Activated B cell treated with CpG ODN at 0.5 μM for 24 hours (primary cell): Measurements from ENCODE around the gene ARAF. TPM values are rescaled to one million over a fixed set of nuclear protein-coding genes. Genes with fewer than 3 reads are reported as not detected.

Source experiments
- ATAC-seq: fragments of 200-7000 bp; cut with Tn5 transposase; one replicate; pipeline ENCODE4 v1.10.0; 2021; ENCODE audit warnings: low read depth, mild to moderate bottlenecking, moderate library complexity
- CTCF ChIA-PET: fragments of 350-600 bp; sonication (Branson Sonifier 250); formaldehyde crosslinking; loops from one replicate; lab custom pipeline; 2021; ENCODE audit warnings: antibody characterized with exemption; lab: Charles Lee
- POLR2A ChIA-PET: fragments of 350-600 bp; sonication (Branson Sonifier 250); formaldehyde crosslinking; loops from one replicate; lab custom pipeline; 2021; ENCODE audit warnings: antibody characterized with exemption; lab: Charles Lee
- DNase-seq: peaks from one replicate; pipeline ENCODE4 v3.0.0; 2022
- H3K27ac Mint-ChIP-seq: one replicate; pipeline ENCODE4 v1.8.0; 2020; ENCODE audit warnings: mixed read lengths
- H3K27me3 Mint-ChIP-seq: one replicate; pipeline ENCODE4 v1.8.0; 2021; ENCODE audit warnings: mixed read lengths
- H3K36me3 Mint-ChIP-seq: one replicate; pipeline ENCODE4 v1.8.0; 2021; ENCODE audit warnings: low read depth, mixed read lengths
- H3K4me1 Mint-ChIP-seq: one replicate; pipeline ENCODE4 v1.8.0; 2021; ENCODE audit warnings: mixed read lengths
- H3K4me3 Mint-ChIP-seq: one replicate; pipeline ENCODE4 v1.8.0; 2020; ENCODE audit warnings: mild to moderate bottlenecking, mixed read lengths
- H3K9me3 Mint-ChIP-seq: one replicate; pipeline ENCODE4 v1.8.0; 2020; ENCODE audit warnings: mixed read lengths
- CTCF ChIP-seq: fragments of 200-600 bp; IDR thresholded peaks from one replicate; pipeline ENCODE4 v1.8.0; 2022; ENCODE audit warnings: antibody characterized with exemption, mild to moderate bottlenecking
- intact Hi-C: fragments of 100-400 bp; cut with micrococcal nuclease; formaldehyde crosslinking; loops from one replicate; pipeline ENCODE4 v1.15.1; 2024
- total RNA-seq: library from RNA; stranded (reverse); gene quantifications from 2 replicates; pipeline ENCODE4 v1.2.3, GENCODE V29; 2022

Gene ARAF
- total RNA-seq, 1 donor from 2014 or later = 108 TPM

- no peak for TF ChIP-seq CTCF
- ATAC-seq (no peak), DNase-seq (no peak)
- H3K36me3 Mint-ChIP-seq = peaks cover 2% of the 10 kb centered on the region
- ChIA-PET CTCF (no interaction called here), POLR2A (no interaction called here)
- no peak overlapping the region for H3K4me3 Mint-ChIP-seq
- peaks cover 9% of the 10 kb centered on the region for H3K4me1 Mint-ChIP-seq
- H3K9me3 Mint-ChIP-seq = no peaks in the 10 kb centered on the region
- intact Hi-C loops = no loop called here
- H3K27me3 Mint-ChIP-seq = no peaks in the 10 kb centered on the region
- H3K27ac Mint-ChIP-seq = no peak overlapping the region
Observed at GRCh38 chrX:47585273-47585672, 24.3 kb downstream of the ARAF start.

- no peak for TF ChIP-seq CTCF
- CTCF ChIA-PET = no interaction called here
- H3K27ac Mint-ChIP-seq = no peak overlapping the region
- ATAC-seq = no peak
- DNase-seq = no peak
- no peak overlapping the region for H3K4me3 Mint-ChIP-seq
- POLR2A ChIA-PET = no interaction called here
- intact Hi-C loops = no loop called here
- H3K4me1 Mint-ChIP-seq = peaks cover 9% of the 10 kb centered on the region
- H3K9me3 Mint-ChIP-seq = no peaks in the 10 kb centered on the region
- no peaks in the 10 kb centered on the region for H3K27me3 Mint-ChIP-seq
- H3K36me3 Mint-ChIP-seq = peaks cover 2% of the 10 kb centered on the region
Observed at GRCh38 chrX:47586043-47586787, 25.2 kb downstream of the ARAF start.

- Mint-ChIP-seq H3K27me3 (no peaks in the 10 kb centered on the region), H3K9me3 (no peaks in the 10 kb centered on the region), H3K36me3 (peaks cover 2% of the 10 kb centered on the region), H3K4me3 (no peak overlapping the region), H3K27ac (no peak overlapping the region), H3K4me1 (peaks cover 2% of the 10 kb centered on the region)
- intact Hi-C loops = no loop called here
- no peak for TF ChIP-seq CTCF
- ATAC-seq = no peak
- ChIA-PET POLR2A (no interaction called here), CTCF (no interaction called here)
- DNase-seq = no peak
Observed at GRCh38 chrX:47587091-47587891, 26.3 kb downstream of the ARAF start.

GRCh38 chrX:47587906-47588735, 27.1 kb downstream of the ARAF start:
- Mint-ChIP-seq H3K4me3 (no peak overlapping the region), H3K27ac (no peak overlapping the region), H3K27me3 (no peaks in the 10 kb centered on the region), H3K9me3 (no peaks in the 10 kb centered on the region), H3K4me1 (peaks cover 2% of the 10 kb centered on the region), H3K36me3 (peaks cover 2% of the 10 kb centered on the region)
- CTCF ChIA-PET = no interaction called here
- POLR2A ChIA-PET = no interaction called here
- intact Hi-C loops = no loop called here
- TF ChIP-seq CTCF = no peak
- DNase-seq (no peak), ATAC-seq (no peak)

- Mint-ChIP-seq H3K27ac (no peak overlapping the region), H3K9me3 (no peaks in the 10 kb centered on the region), H3K27me3 (no peaks in the 10 kb centered on the region), H3K36me3 (no peaks in the 10 kb centered on the region), H3K4me1 (no peaks in the 10 kb centered on the region), H3K4me3 (no peak overlapping the region)
- TF ChIP-seq CTCF = no peak
- POLR2A ChIA-PET = no interaction called here
- no peak for DNase-seq
- intact Hi-C loops = no loop called here
- CTCF ChIA-PET = no interaction called here
- ATAC-seq = no peak
Observed at GRCh38 chrX:47590984-47591383, 30.0 kb downstream of the ARAF start.
